Parathyroid adenoma (tissue), 2 donors: ENCODE data around the gene APOBEC4.

Source experiments
- H2AFZ ChIP-seq: fragments of 300-600 bp; sonication (generic); one replicate; pipeline ENCODE4 v1.7.0; 2017; ENCODE audit warnings: antibody characterized with exemption, mild to moderate bottlenecking
- H3K27ac ChIP-seq: fragments of 300-600 bp; sonication (generic); one replicate; pipeline ENCODE4 v1.7.0; 2017
- H3K27me3 ChIP-seq: fragments of 300-600 bp; sonication (generic); one replicate; pipeline ENCODE4 v1.7.0; 2017; ENCODE audit warnings: low read length; ENCODE audit not compliant: control insufficient read depth, insufficient read depth
- H3K36me3 ChIP-seq: fragments of 300-600 bp; sonication (generic); one replicate; pipeline ENCODE4 v1.7.0; 2017; ENCODE audit warnings: low read length; ENCODE audit not compliant: control insufficient read depth, insufficient read depth
- H3K4me1 ChIP-seq: fragments of 300-600 bp; sonication (generic); one replicate; pipeline ENCODE4 v1.7.0; 2017; ENCODE audit warnings: control low read depth
- H3K4me2 ChIP-seq: fragments of 300-600 bp; sonication (generic); one replicate; pipeline ENCODE4 v1.7.0; 2017; ENCODE audit warnings: low read length
- H3K4me3 ChIP-seq: fragments of 300-600 bp; sonication (generic); one replicate; pipeline ENCODE4 v1.7.0; 2017; ENCODE audit warnings: low read depth, low read length
- H3K79me2 ChIP-seq: fragments of 300-600 bp; sonication (generic); one replicate; pipeline ENCODE4 v1.7.0; 2017; ENCODE audit warnings: control low read depth
- H3K9ac ChIP-seq: fragments of 300-600 bp; sonication (generic); one replicate; pipeline ENCODE4 v1.7.0; 2017; ENCODE audit warnings: mild to moderate bottlenecking
- H3K9me3 ChIP-seq: fragments of 300-600 bp; sonication (generic); one replicate; pipeline ENCODE4 v1.7.0; 2017; ENCODE audit warnings: low read length; ENCODE audit not compliant: control insufficient read depth
- TF ChIP-seq, protein P1 (sequence below): fragments of 300-600 bp; sonication (generic); IDR thresholded peaks from one replicate; pipeline ENCODE4 v1.7.0; 2017; ENCODE audit warnings: antibody characterized with exemption, mild to moderate bottlenecking
- donor health status: primary hyperparathyroidism.

APOBEC4 gene

DNA sequence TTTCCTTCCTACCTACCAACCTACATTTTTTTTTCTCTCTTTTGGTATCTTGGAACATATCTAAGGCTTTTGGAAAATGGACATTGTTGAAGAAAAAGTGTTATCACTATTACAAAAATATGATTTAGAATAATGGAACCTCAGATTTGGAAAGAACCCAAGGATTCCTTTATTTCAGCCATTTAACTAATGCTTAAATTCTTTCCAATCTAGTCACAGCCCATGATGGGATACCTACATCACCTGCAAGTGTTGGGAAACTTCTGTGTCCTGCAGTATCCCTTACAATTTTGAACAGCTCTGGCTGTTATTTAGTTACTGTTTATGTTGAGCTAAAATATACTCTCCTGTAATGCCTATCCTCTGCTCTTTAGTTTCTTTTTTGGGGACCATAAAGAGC lies 22.3 kb upstream of the APOBEC4 start:
- TF ChIP-seq, protein P1, sequence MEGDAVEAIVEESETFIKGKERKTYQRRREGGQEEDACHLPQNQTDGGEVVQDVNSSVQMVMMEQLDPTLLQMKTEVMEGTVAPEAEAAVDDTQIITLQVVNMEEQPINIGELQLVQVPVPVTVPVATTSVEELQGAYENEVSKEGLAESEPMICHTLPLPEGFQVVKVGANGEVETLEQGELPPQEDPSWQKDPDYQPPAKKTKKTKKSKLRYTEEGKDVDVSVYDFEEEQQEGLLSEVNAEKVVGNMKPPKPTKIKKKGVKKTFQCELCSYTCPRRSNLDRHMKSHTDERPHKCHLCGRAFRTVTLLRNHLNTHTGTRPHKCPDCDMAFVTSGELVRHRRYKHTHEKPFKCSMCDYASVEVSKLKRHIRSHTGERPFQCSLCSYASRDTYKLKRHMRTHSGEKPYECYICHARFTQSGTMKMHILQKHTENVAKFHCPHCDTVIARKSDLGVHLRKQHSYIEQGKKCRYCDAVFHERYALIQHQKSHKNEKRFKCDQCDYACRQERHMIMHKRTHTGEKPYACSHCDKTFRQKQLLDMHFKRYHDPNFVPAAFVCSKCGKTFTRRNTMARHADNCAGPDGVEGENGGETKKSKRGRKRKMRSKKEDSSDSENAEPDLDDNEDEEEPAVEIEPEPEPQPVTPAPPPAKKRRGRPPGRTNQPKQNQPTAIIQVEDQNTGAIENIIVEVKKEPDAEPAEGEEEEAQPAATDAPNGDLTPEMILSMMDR = no peak
- H3K27me3 ChIP-seq = no peaks in the 10 kb centered on the region

DNA sequence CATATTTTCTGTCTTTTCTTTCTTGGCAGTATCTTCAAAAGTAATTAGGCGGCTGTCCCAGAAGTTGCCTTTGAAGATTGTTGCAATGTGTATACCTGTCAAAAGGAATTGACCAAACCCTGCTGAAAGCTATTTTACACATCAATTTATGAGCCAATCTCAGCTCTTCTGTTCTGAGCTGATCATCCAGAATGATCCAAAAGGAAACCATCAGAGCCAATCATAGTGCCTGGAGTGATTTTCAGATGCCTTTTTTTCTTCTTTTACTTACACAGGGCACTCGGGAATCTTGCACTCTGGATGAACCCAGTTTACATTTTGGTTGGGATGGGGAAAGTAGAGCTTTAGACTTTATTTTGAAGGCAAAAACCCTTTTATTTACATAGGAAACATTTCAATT lies 21.8 kb upstream of the APOBEC4 start:
- Histone ChIP-seq H3K9ac (no peak overlapping the region), H3K27ac (no peak overlapping the region), H2AFZ (no peak overlapping the region), H3K4me1 (no peaks in the 10 kb centered on the region), H3K27me3 (no peaks in the 10 kb centered on the region), H3K9me3 (no peaks in the 10 kb centered on the region), H3K79me2 (peaks cover 5% of the 10 kb centered on the region), H3K36me3 (no peaks in the 10 kb centered on the region), H3K4me2 (no peak overlapping the region), H3K4me3 (no peak overlapping the region)
- TF ChIP-seq, protein P1 = no peak

More for the DNA sequence above, 22.3 kb upstream of the APOBEC4 start:
- Histone ChIP-seq H2AFZ (no peak overlapping the region), H3K9me3 (no peaks in the 10 kb centered on the region), H3K4me2 (no peak overlapping the region), H3K4me3 (no peak overlapping the region), H3K27ac (no peak overlapping the region), H3K79me2 (peaks cover 4% of the 10 kb centered on the region), H3K9ac (no peak overlapping the region), H3K4me1 (no peaks in the 10 kb centered on the region), H3K36me3 (no peaks in the 10 kb centered on the region)

DNA sequence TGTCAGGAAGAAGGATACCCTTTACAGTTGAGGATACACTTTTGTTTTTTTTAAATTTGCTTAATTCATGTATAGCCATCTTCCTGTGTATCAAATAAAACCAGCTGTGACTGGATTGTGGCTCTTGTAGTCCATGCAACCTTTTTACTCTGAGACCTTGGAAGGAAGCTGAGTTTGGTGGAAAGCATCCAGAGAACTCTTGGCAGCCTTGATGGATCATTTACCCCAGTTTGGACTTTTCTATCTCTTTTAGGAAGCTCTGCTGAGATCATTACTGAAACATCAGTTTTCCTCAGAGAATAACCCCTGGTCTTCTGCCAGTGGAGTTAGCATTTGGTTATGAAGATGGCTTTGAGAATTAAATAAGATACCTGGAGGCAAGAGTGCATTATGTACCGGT lies 21.2 kb upstream of the APOBEC4 start:
- H3K27me3 ChIP-seq = no peaks in the 10 kb centered on the region
- TF ChIP-seq, protein P1 = no peak
- H3K79me2 ChIP-seq = peaks cover 2% of the 10 kb centered on the region
- H3K4me1 ChIP-seq = no peaks in the 10 kb centered on the region
- no peaks in the 10 kb centered on the region for H3K36me3 ChIP-seq
- H3K27ac ChIP-seq = no peak overlapping the region
- H3K4me3 ChIP-seq = no peak overlapping the region
- H3K9me3 ChIP-seq = no peaks in the 10 kb centered on the region
- no peak overlapping the region for H3K4me2 ChIP-seq
- no peak overlapping the region for H2AFZ ChIP-seq
- no peak overlapping the region for H3K9ac ChIP-seq

DNA sequence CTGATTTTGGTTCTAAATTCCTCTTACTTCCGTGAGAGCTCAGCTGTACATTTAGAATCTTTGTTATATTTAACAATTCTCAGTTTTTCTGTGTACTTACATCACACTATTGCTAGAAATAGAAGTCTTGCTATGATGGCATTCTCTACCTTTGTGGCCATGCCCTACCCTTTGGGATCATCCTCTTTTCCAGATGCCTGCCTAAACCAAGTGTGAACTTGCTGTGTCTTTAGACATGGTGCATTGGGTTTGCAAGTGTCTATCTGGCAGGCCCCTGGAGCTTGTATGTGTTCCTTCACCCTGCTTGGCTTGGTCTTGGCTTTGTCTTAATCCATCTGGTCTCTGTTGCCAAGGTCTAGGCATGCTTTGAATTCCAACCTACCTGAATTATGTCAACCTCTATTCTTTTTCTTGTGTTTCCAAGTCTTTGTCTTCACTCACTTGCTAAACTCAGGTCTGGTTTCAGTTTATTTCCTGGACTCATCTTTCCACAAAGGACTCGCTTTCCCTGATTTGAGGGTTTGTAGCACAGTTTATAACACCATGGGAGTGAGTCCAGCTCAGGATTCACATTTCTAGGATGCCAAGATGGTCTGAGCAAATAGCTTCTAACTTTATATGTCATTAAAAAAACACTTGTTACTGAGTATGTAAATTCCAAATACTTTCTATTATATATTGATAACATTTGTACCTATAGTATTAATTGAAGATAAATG lies 20.6 kb upstream of the APOBEC4 start:
- TF ChIP-seq, protein P1 = no peak
- Histone ChIP-seq H3K36me3 (no peaks in the 10 kb centered on the region), H3K27ac (no peak overlapping the region), H3K4me1 (no peaks in the 10 kb centered on the region), H3K79me2 (peaks cover 2% of the 10 kb centered on the region), H3K4me3 (no peak overlapping the region), H3K9me3 (no peaks in the 10 kb centered on the region), H3K27me3 (no peaks in the 10 kb centered on the region), H3K9ac (no peak overlapping the region), H2AFZ (no peak overlapping the region), H3K4me2 (no peak overlapping the region)

DNA sequence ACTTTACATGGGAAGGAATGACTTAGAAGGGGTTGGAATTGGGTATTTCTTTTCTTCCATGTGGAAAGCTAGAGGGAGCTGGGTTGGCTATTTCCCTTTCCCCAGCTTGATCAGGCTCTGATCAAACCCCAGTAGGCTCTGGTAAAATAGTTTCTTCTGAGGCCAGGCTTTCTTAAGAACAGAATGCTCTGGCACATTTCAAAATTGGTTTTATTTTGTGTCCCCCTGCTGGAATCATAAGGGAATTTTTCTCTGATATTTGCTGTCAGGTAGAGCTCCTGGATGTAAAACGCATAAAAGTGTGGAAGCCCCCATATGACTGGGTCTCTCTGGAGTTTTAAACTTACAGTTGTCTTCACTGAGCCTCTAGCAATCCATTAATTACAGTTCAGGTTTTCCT lies 17.1 kb upstream of the APOBEC4 start:
- H3K9me3 ChIP-seq = no peaks in the 10 kb centered on the region
- H3K27ac ChIP-seq = no peak overlapping the region
- no peak overlapping the region for H3K4me3 ChIP-seq
- peaks cover 2% of the 10 kb centered on the region for H3K79me2 ChIP-seq
- TF ChIP-seq, protein P1 = no peak
- H3K4me1 ChIP-seq = no peaks in the 10 kb centered on the region
- no peaks in the 10 kb centered on the region for H3K27me3 ChIP-seq
- no peak overlapping the region for H3K4me2 ChIP-seq
- no peak overlapping the region for H3K9ac ChIP-seq
- no peak overlapping the region for H2AFZ ChIP-seq
- H3K36me3 ChIP-seq = no peaks in the 10 kb centered on the region
